GM12872 (cell line): ENCODE measurements around the gene TPST1.

Source experiments
- CTCF ChIP-seq: IDR thresholded peaks from 3 replicates; pipeline ENCODE4 v1.5.1; 2011; ENCODE audit warnings: low read depth, mild to moderate bottlenecking, low read length, moderate library complexity; ENCODE audit not compliant: insufficient read depth

Gene TPST1

GRCh38 chr7:66281678-66282590 lies 76.8 kb downstream of the TPST1 start:
- TF ChIP-seq CTCF: no peak

GRCh38 chr7:66282591-66282935 lies 77.4 kb downstream of the TPST1 start:
- no peak for TF ChIP-seq CTCF

- TF ChIP-seq CTCF: no peak
These were observed 78.1 kb downstream of the TPST1 start for GRCh38 chr7:66283003-66283920.

- no peak for TF ChIP-seq CTCF
These were observed 90.9 kb downstream of the TPST1 start for GRCh38 chr7:66296001-66296521.

GRCh38 chr7:66296557-66296956 lies 91.4 kb downstream of the TPST1 start:
- TF ChIP-seq CTCF: no peak

GRCh38 chr7:66297579-66297978 lies 92.4 kb downstream of the TPST1 start:
- TF ChIP-seq CTCF: no peak

GRCh38 chr7:66301249-66301648 lies 96.1 kb downstream of the TPST1 start:
- no peak for TF ChIP-seq CTCF
